A673 (cell line): ENCODE results near the gene DDX51. TPM values are rescaled to one million over a fixed set of nuclear protein-coding genes. Genes with fewer than 3 reads are reported as not detected.
"Not testable (repeated sequence)": the region's sequence is repeated elsewhere in the genome, so short reads cannot be mapped to it uniquely, and the experiment has no call there.

ENCODE experiments used
- BruUV-seq: library from RNA; stranded (reverse); fragments of 400-500 nt; replicated peaks from 2 replicates; lab custom pipeline; 2021; lab: Mats Ljungman, UMichigan
- CTCF ChIA-PET: fragments of 300-600 bp; sonication (Branson Sonifier 250); formaldehyde crosslinking; loops from one replicate; lab custom pipeline; 2022; ENCODE audit warnings: antibody characterized with exemption; lab: Charles Lee
- POLR2A ChIA-PET: fragments of 300-600 bp; sonication (Branson Sonifier 250); formaldehyde crosslinking; loops from one replicate; lab custom pipeline; 2022; ENCODE audit warnings: antibody characterized with exemption; ENCODE audit not compliant: low non-redundant PET; lab: Charles Lee
- DNase-seq: peaks from one replicate; pipeline ENCODE4 v3.0.0-alpha.2; 2015; ENCODE audit warnings: low spot score
- H3K27ac ChIP-seq: fragments of 200-600 bp; sonication (generic); 2 replicates; pipeline ENCODE4 v1.5.1; 2016; ENCODE audit warnings: mixed run types, low read depth, mild to moderate bottlenecking, mixed read lengths, antibody characterized with exemption, low read length; ENCODE audit not compliant: poor library complexity, severe bottlenecking
- H3K27me3 ChIP-seq: fragments of 200-600 bp; sonication (generic); replicated peaks from 2 replicates; pipeline ENCODE4 v1.6.1; 2017; ENCODE audit warnings: mixed run types, low read depth, mild to moderate bottlenecking, mixed read lengths, antibody characterized with exemption, low read length; ENCODE audit not compliant: insufficient read depth, poor library complexity
- H3K36me3 ChIP-seq: fragments of 200-600 bp; sonication (generic); 2 replicates; pipeline ENCODE4 v1.6.1; 2016; ENCODE audit warnings: mixed run types, mild to moderate bottlenecking, mixed read lengths, antibody characterized with exemption, low read length; ENCODE audit not compliant: insufficient read depth, poor library complexity, severe bottlenecking
- H3K4me1 ChIP-seq: fragments of 200-600 bp; sonication (generic); 2 replicates; pipeline ENCODE4 v1.6.1; 2017; ENCODE audit warnings: mixed run types, mild to moderate bottlenecking, mixed read lengths, antibody characterized with exemption, low read length; ENCODE audit not compliant: insufficient read depth, poor library complexity, severe bottlenecking
- H3K4me3 ChIP-seq: fragments of 200-600 bp; sonication (generic); 2 replicates; pipeline ENCODE4 v1.5.1; 2016; ENCODE audit warnings: low read depth, mixed run types, mild to moderate bottlenecking, mixed read lengths, low read length; ENCODE audit not compliant: poor library complexity, severe bottlenecking
- H3K9me3 ChIP-seq: fragments of 200-600 bp; sonication (generic); 2 replicates; pipeline ENCODE4 v1.6.1; 2016; ENCODE audit warnings: mixed run types, low read depth, mild to moderate bottlenecking, mixed read lengths, antibody characterized with exemption, low read length; ENCODE audit not compliant: poor library complexity, severe bottlenecking
- CTCF ChIP-seq: fragments of 300-800, 200-600 bp; sonication (generic); conservative IDR thresholded peaks from 2 replicates; pipeline ENCODE4 v1.5.1; 2017; ENCODE audit warnings: low read depth, mild to moderate bottlenecking, antibody characterized with exemption, low read length, moderate library complexity, mixed read lengths
- EZH2 ChIP-seq: fragments of 200-600 bp; sonication (generic); IDR thresholded peaks from 2 replicates; pipeline ENCODE4 v1.6.1; 2017; ENCODE audit warnings: borderline replicate concordance, low read depth, mild to moderate bottlenecking, mixed read lengths, antibody characterized with exemption, low read length; ENCODE audit not compliant: poor library complexity, severe bottlenecking
- intact Hi-C: fragments of 100-400 bp; cut with micrococcal nuclease; formaldehyde crosslinking; loops from one replicate; pipeline ENCODE4 v1.10.0; 2022; ENCODE audit not compliant: unreplicated experiment
- total RNA-seq: library from RNA; stranded (reverse); gene quantifications from 2 replicates; pipeline ENCODE4 v1.2.3, GENCODE V29; 2021

Gene DDX51
- total RNA-seq, 1 experiment from 2014 or later: 38.9 TPM

DNA sequence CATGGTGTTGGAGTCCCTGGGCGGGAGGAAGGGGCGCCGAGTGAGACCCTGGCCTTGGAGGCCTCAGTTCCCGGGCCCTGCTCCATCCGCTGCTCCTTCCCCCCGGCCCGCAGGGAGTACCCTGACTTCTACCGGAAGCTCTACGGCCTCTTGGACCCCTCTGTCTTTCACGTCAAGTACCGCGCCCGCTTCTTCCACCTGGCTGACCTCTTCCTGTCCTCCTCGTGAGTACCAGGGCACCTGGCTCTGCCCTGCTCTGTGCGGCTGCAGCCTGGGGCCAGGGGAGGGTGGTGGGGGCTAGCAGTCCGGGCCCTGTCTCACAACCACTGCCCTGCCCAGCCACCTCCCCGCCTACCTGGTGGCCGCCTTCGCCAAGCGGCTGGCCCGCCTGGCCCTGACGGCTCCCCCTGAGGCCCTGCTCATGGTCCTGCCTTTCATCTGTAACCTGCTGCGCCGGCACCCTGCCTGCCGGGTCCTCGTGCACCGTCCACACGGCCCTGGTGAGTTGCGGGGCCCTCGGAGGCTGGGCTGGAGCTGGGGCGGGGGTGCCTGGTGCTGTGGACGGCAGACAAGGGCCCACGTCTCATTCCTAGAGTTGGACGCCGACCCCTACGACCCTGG lies 7.1 kb upstream of the DDX51 start:
- intact Hi-C loops: no loop called here
- ChIA-PET CTCF (no interaction called here), POLR2A (no interaction called here)
- BruUV-seq: no TSS peak
- no peak overlapping the region for H3K4me3 ChIP-seq
- H3K27ac ChIP-seq: no peak overlapping the region
- H3K27me3 ChIP-seq: no peaks in the 10 kb centered on the region
- no peak for DNase-seq
- H3K9me3 ChIP-seq: no peaks in the 10 kb centered on the region
- peaks cover 9% of the 10 kb centered on the region for H3K36me3 ChIP-seq
- TF ChIP-seq CTCF: no peak
- no peak for TF ChIP-seq EZH2
- H3K4me1 ChIP-seq: no peaks in the 10 kb centered on the region

- intact Hi-C loops: no loop called here
- BruUV-seq: no TSS peak
Observed at GRCh38 chr12:132150780-132151144, 6.6 kb upstream of the DDX51 start.

DNA sequence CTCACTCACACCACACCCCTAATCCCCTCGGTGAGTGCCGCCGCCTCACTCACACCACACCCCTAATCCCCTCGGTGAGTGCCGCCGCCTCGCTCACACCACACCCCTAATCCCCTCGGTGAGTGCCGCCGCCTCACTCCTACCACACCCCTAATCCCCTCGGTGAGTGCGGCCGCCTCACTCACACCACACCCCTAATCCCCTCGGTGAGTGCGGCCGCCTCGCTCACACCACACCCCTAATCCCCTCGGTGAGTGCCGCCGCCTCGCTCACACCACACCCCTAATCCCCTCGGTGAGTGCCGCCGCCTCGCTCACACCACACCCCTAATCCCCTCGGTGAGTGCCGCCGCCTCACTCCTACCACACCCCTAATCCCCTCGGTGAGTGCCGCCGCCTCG lies 5.4 kb upstream of the DDX51 start:
- H3K9me3 ChIP-seq, H3K4me1 ChIP-seq, intact Hi-C loops, H3K27ac ChIP-seq, H3K4me3 ChIP-seq, POLR2A ChIA-PET, CTCF ChIA-PET, H3K36me3 ChIP-seq, DNase-seq, BruUV-seq, H3K27me3 ChIP-seq: not testable (repeated sequence)

More at GRCh38 chr12:132150780-132151144, 6.6 kb upstream of the DDX51 start:
- Histone ChIP-seq H3K4me1 (no peaks in the 10 kb centered on the region), H3K9me3 (no peaks in the 10 kb centered on the region), H3K27me3 (no peaks in the 10 kb centered on the region), H3K4me3 (no peak overlapping the region), H3K27ac (no peak overlapping the region), H3K36me3 (peaks cover 9% of the 10 kb centered on the region)
- ChIA-PET CTCF (no interaction called here), POLR2A (no interaction called here)
- DNase-seq: no peak
- TF ChIP-seq EZH2 (no peak), CTCF (no peak)
